GM12878 (cell line): ENCODE data around the gene BEST4. TPM values are rescaled to one million over a fixed set of nuclear protein-coding genes. Genes with fewer than 3 reads are reported as not detected.

Experiments
- CHD2 ChIP-seq: IDR thresholded peaks from 2 replicates; pipeline ENCODE4 v1.6.1; 2011; ENCODE audit warnings: low read depth, low read length, improper control_type of control experiment, borderline replicate concordance
- CREB1 ChIP-seq: IDR thresholded peaks from 2 replicates; pipeline ENCODE4 v1.6.1; 2012; ENCODE audit warnings: low read depth, mild to moderate bottlenecking, inconsistent platforms
- HDAC2 ChIP-seq: fragments of 200-600 bp; sonication (generic); IDR thresholded peaks from 2 replicates; pipeline ENCODE4 v1.6.1; 2017
- MTA2 ChIP-seq: fragments of 450-650 bp; IDR thresholded peaks from 2 replicates; pipeline ENCODE4 v1.6.1; 2016; ENCODE audit warnings: low read depth, mild to moderate bottlenecking, moderate library complexity
- PBX3 ChIP-seq: IDR thresholded peaks from 2 replicates; pipeline ENCODE4 v1.6.1; 2011; ENCODE audit warnings: mild to moderate bottlenecking, low read depth, low read length, moderate library complexity; ENCODE audit not compliant: insufficient replicate concordance
- POU2F2 ChIP-seq: IDR thresholded peaks from 3 replicates; pipeline ENCODE4 v1.6.1; 2011; ENCODE audit warnings: low read depth, mild to moderate bottlenecking, low read length, borderline replicate concordance
- PRDM15 ChIP-seq: fragments of 450-650 bp; formaldehyde crosslinking; IDR thresholded peaks from 2 replicates; pipeline ENCODE4 v1.4.0; 2020; ENCODE audit warnings: mild to moderate bottlenecking, moderate library complexity
- RELA ChIP-seq: fragments of 450-650 bp; IDR thresholded peaks from 2 replicates; pipeline ENCODE4 v1.8.0; 2014; ENCODE audit warnings: borderline replicate concordance; ENCODE audit not compliant: partially characterized antibody
- RFX5 ChIP-seq: IDR thresholded peaks from 2 replicates; pipeline ENCODE4 v1.6.1; 2011; ENCODE audit warnings: low read depth, low read length, improper control_type of control experiment
- SIN3A ChIP-seq: IDR thresholded peaks from 2 replicates; pipeline ENCODE4 v1.6.1; 2012; ENCODE audit warnings: low read depth, low read length, improper control_type of control experiment
- TCF12 ChIP-seq: IDR thresholded peaks from 2 replicates; pipeline ENCODE4 v1.6.1; 2011; ENCODE audit warnings: low read depth, mild to moderate bottlenecking, low read length
- ZSCAN29 ChIP-seq: fragments of 450-650 bp; IDR thresholded peaks from 2 replicates; pipeline ENCODE4 v1.6.1; 2017; ENCODE audit warnings: mild to moderate bottlenecking, moderate library complexity
- polyA plus RNA-seq, 11 experiments: library from polyadenylated mRNA; depleted of rRNA in 4 of 11; unstranded in 6 of 11; stranded (reverse) in 5 of 11; fragments of >200 nt; fragmentation: Nextera tagmentation in 4 of 11; fragmentation: Illumina TruSeq in 1 of 11; extraction: Ambion mirVana in 4 of 11; extraction: Trizol in 1 of 11; gene quantifications; 1 replicate in 1 of 11; 2 replicates in 10 of 11; pipeline versions ENCODE4 v1.2.1 to v1.2.3, GENCODE V29; 2011 to 2016; ENCODE audit warnings: inconsistent platforms in 2 of 11, missing spikeins in 2 of 11, low read depth in 1 of 11
- total RNA-seq, 4 experiments: library from RNA; depleted of rRNA in 3 of 4; stranded (reverse); fragments of >200 nt in 3 of 4; fragmentation: Illumina TruSeq in 1 of 4; extraction: Trizol in 1 of 4; gene quantifications; 2 replicates each; pipeline versions ENCODE4 v1.2.1 to v1.2.3, GENCODE V29; 2013 to 2021
- TF ChIP-seq, protein P1 (sequence below): fragments of 450-650 bp; IDR thresholded peaks from 2 replicates; pipeline ENCODE4 v1.6.1; 2017; ENCODE audit warnings: antibody characterized with exemption, mild to moderate bottlenecking, moderate library complexity
- TF ChIP-seq, protein P2 (sequence below): IDR thresholded peaks from 2 replicates; pipeline ENCODE4 v1.6.1; 2012; ENCODE audit warnings: mild to moderate bottlenecking, low read depth, low read length

The BEST4 gene
- total and polyA plus RNA-seq, 10 of the 15 experiments (the other 5 are each of a cell fraction or from before 2014, with no cell fraction given) = 0.06 to 1.3 (median 0.42) TPM

DNA sequence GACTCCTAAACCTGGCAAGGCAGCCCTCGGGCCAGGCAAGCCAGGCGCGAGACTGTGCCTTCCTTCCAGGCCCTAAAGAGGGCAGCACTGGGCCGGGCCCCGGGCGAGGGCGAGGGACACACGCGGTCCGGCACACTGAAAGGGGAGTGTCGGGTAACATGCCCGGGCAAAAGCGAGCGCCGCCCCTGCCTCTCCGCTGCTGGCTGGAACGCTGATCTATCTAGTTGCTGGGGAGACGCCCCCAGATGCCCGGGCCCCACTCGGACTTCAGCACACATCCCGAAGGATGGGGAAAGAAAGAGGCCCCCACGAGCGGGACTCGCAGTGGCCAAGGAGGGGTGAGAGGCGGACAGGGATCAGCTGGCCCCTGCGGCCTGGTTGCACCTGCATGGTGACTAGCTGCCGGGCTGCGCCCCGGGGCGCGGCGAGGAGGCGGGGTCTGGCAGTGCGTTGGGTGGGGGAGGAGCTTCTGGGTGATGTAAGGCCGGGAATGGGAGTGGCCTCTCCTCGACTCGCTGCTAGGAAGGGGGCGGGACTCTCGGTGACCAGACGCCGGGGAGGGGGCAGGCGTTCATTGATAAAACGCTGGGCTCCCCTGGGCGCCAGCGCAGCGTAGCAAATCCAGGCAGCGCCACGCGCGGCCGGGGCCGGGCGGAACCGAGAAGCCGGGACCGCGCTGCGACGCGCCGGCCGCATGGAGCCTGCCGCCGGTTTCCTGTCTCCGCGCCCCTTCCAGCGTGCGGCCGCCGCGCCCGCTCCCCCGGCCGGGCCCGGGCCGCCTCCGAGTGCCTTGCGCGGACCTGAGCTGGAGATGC, 12.0 kb upstream of the BEST4 start, which contains the start of gene PLK3 (continued):
- TF ChIP-seq PRDM15 (CRISPR knock-in tag) (no peak), PBX3 (peak; percentile 11), RFX5 (peak; percentile 77; the same call in 1 of the 2 replicates), HDAC2 (no peak), CREB1 (no peak), ZSCAN29 (no peak), POU2F2 (peak; percentile 83; the same call in 2 of the 3 replicates), TCF12 (peak; percentile 70; the same call in 1 of the 2 replicates), MTA2 (no peak), RELA (no peak), SIN3A (peak; percentile 79; the same call in 1 of the 2 replicates), CHD2 (no peak; the same call in none of the 2 replicates)
- TF ChIP-seq, protein P1, sequence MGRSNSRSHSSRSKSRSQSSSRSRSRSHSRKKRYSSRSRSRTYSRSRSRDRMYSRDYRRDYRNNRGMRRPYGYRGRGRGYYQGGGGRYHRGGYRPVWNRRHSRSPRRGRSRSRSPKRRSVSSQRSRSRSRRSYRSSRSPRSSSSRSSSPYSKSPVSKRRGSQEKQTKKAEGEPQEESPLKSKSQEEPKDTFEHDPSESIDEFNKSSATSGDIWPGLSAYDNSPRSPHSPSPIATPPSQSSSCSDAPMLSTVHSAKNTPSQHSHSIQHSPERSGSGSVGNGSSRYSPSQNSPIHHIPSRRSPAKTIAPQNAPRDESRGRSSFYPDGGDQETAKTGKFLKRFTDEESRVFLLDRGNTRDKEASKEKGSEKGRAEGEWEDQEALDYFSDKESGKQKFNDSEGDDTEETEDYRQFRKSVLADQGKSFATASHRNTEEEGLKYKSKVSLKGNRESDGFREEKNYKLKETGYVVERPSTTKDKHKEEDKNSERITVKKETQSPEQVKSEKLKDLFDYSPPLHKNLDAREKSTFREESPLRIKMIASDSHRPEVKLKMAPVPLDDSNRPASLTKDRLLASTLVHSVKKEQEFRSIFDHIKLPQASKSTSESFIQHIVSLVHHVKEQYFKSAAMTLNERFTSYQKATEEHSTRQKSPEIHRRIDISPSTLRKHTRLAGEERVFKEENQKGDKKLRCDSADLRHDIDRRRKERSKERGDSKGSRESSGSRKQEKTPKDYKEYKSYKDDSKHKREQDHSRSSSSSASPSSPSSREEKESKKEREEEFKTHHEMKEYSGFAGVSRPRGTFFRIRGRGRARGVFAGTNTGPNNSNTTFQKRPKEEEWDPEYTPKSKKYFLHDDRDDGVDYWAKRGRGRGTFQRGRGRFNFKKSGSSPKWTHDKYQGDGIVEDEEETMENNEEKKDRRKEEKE = no peak
- TF ChIP-seq, protein P2, sequence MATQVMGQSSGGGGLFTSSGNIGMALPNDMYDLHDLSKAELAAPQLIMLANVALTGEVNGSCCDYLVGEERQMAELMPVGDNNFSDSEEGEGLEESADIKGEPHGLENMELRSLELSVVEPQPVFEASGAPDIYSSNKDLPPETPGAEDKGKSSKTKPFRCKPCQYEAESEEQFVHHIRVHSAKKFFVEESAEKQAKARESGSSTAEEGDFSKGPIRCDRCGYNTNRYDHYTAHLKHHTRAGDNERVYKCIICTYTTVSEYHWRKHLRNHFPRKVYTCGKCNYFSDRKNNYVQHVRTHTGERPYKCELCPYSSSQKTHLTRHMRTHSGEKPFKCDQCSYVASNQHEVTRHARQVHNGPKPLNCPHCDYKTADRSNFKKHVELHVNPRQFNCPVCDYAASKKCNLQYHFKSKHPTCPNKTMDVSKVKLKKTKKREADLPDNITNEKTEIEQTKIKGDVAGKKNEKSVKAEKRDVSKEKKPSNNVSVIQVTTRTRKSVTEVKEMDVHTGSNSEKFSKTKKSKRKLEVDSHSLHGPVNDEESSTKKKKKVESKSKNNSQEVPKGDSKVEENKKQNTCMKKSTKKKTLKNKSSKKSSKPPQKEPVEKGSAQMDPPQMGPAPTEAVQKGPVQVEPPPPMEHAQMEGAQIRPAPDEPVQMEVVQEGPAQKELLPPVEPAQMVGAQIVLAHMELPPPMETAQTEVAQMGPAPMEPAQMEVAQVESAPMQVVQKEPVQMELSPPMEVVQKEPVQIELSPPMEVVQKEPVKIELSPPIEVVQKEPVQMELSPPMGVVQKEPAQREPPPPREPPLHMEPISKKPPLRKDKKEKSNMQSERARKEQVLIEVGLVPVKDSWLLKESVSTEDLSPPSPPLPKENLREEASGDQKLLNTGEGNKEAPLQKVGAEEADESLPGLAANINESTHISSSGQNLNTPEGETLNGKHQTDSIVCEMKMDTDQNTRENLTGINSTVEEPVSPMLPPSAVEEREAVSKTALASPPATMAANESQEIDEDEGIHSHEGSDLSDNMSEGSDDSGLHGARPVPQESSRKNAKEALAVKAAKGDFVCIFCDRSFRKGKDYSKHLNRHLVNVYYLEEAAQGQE = no peak
